ENCODE results near the gene TTC3. TPM values are rescaled to one million over a fixed set of nuclear protein-coding genes. Genes with fewer than 3 reads are reported as not detected.

TTC3 gene
- total and polyA plus RNA-seq, 2 donors (not counting 1 experiment from before 2014, with no cell fraction given) = 42.0 to 163 TPM

DNA sequence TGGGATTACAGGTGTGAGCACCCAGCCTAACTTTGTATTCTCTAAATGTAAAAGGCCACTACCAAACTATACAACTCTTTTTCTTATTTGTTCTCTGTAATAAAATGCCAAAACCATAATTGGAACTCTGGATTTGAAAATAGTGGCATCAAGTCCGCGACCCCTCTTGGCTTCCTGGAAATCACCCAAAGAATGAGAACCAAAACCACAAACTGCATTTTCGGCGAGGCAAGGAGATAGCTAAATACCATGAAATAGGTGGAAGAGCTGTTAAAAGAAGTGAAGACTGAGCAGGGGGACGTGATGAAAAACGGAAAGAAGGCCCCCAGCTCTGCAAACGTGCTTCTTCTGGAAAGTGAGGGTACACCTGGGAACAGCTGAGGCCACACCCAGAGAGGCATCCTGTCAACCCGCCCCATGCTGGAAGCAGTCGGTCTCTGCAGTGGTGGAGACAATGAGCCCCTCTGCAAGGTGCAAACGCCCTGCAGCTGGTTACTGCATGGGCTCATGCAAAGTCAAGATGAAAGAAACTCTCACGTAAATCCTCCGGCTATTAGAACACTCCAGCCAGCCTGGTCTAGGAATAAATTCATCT, 171.5 kb downstream of the TTC3 start:
- no peak for TF ChIP-seq EZH2 (IDR thresholded peaks at IDR 0.05; ENCODE audit: borderline replicate concordance, insufficient read depth, low read depth, low read length, poor library complexity, severe bottlenecking)
- TF ChIP-seq, protein P1, sequence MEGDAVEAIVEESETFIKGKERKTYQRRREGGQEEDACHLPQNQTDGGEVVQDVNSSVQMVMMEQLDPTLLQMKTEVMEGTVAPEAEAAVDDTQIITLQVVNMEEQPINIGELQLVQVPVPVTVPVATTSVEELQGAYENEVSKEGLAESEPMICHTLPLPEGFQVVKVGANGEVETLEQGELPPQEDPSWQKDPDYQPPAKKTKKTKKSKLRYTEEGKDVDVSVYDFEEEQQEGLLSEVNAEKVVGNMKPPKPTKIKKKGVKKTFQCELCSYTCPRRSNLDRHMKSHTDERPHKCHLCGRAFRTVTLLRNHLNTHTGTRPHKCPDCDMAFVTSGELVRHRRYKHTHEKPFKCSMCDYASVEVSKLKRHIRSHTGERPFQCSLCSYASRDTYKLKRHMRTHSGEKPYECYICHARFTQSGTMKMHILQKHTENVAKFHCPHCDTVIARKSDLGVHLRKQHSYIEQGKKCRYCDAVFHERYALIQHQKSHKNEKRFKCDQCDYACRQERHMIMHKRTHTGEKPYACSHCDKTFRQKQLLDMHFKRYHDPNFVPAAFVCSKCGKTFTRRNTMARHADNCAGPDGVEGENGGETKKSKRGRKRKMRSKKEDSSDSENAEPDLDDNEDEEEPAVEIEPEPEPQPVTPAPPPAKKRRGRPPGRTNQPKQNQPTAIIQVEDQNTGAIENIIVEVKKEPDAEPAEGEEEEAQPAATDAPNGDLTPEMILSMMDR (IDR thresholded peaks at IDR 0.05) = no peak
- H3K4me3 Mint-ChIP-seq = no peak overlapping the region
- WGBS (ENCODE audit: insufficient coverage) = 51% methylated on average over 10 of the region's 12 CpGs
- Histone ChIP-seq H3K4me3 (ENCODE audit: control extremely low read depth in 1 of 5, extremely low read depth in 1 of 5, insufficient read depth in 1 of 5, low read depth in 2 of 5, low read length in 4 of 5) (no peak overlapping the region), H3K9ac (ENCODE audit: low read length) (no peak overlapping the region), H3K4me2 (replicated peaks; ENCODE audit: low read depth, low read length, poor library complexity, severe bottlenecking) (no peak overlapping the region), H3K36me3 (replicated peaks in 1 of 2; ENCODE audit: control extremely low read depth in 1 of 2, control insufficient read depth in 1 of 2, extremely low read depth in 1 of 2, insufficient read depth in 2 of 2, low read length in 1 of 2) (peaks cover 0 to 6% of the 10 kb centered on the region in 2 experiments), H3K27me3 (replicated peaks in 1 of 4; ENCODE audit: control extremely low read depth in 1 of 4, control insufficient read depth in 3 of 4, insufficient read depth in 4 of 4, low read length in 3 of 4) (no peaks in the 10 kb centered on the region), H3K27ac (ENCODE audit: low read length in 2 of 2) (no peak overlapping the region), H4K20me1 (ENCODE audit: control insufficient read depth, insufficient read depth, low read length, poor library complexity, severe bottlenecking) (peaks cover 84% of the 10 kb centered on the region), H3K9me3 (ENCODE audit: control extremely low read depth in 1 of 3, control insufficient read depth in 2 of 3, insufficient read depth in 1 of 3, low read length in 2 of 3) (no peaks in the 10 kb centered on the region), H2AFZ (ENCODE audit: insufficient read depth, low read depth, low read length, poor library complexity, severe bottlenecking) (no peak overlapping the region), H3K79me2 (ENCODE audit: control insufficient read depth, insufficient read depth, low read length) (peaks cover 85% of the 10 kb centered on the region), H3K4me1 (ENCODE audit: control insufficient read depth in 2 of 2, insufficient read depth in 2 of 2, low read length in 2 of 2) (peaks cover 0 to 9% of the 10 kb centered on the region in 2 donors)
- intact Hi-C loops (cut with micrococcal nuclease) = no loop called here
- CTCF ChIA-PET = no interaction called here
- H3K9me3 Mint-ChIP-seq (ENCODE audit: insufficient read depth) = no peaks in the 10 kb centered on the region
- no peak for DNase-seq
- peaks cover 39% of the 10 kb centered on the region for H3K4me1 Mint-ChIP-seq
- no peak overlapping the region for H3K27ac Mint-ChIP-seq
- no peak for ATAC-seq (ENCODE audit: low read depth)
- H3K27me3 Mint-ChIP-seq = no peaks in the 10 kb centered on the region
- POLR2A ChIA-PET = no interaction called here

GRCh38 chr21:37245151-37245550, 172.1 kb downstream of the TTC3 start:
- TF ChIP-seq, protein P1 (IDR thresholded peaks at IDR 0.05) = no peak
- no peak for TF ChIP-seq EZH2 (IDR thresholded peaks at IDR 0.05; ENCODE audit: borderline replicate concordance, insufficient read depth, low read depth, low read length, poor library complexity, severe bottlenecking)
- H3K27me3 Mint-ChIP-seq = no peaks in the 10 kb centered on the region
- Histone ChIP-seq H3K4me2 (replicated peaks; ENCODE audit: low read depth, low read length, poor library complexity, severe bottlenecking) (no peak overlapping the region), H3K4me1 (ENCODE audit: control insufficient read depth in 2 of 2, insufficient read depth in 2 of 2, low read length in 2 of 2) (peaks cover 0 to 9% of the 10 kb centered on the region in 2 donors), H3K79me2 (ENCODE audit: control insufficient read depth, insufficient read depth, low read length) (peaks cover 91% of the 10 kb centered on the region), H3K9me3 (ENCODE audit: control extremely low read depth in 1 of 3, control insufficient read depth in 2 of 3, insufficient read depth in 1 of 3, low read length in 2 of 3) (no peaks in the 10 kb centered on the region), H3K27me3 (replicated peaks in 1 of 4; ENCODE audit: control extremely low read depth in 1 of 4, control insufficient read depth in 3 of 4, insufficient read depth in 4 of 4, low read length in 3 of 4) (no peaks in the 10 kb centered on the region), H4K20me1 (ENCODE audit: control insufficient read depth, insufficient read depth, low read length, poor library complexity, severe bottlenecking) (peaks cover 85% of the 10 kb centered on the region), H3K36me3 (replicated peaks in 1 of 2; ENCODE audit: control extremely low read depth in 1 of 2, control insufficient read depth in 1 of 2, extremely low read depth in 1 of 2, insufficient read depth in 2 of 2, low read length in 1 of 2) (peaks cover 0 to 6% of the 10 kb centered on the region in 2 experiments), H3K4me3 (ENCODE audit: control extremely low read depth in 1 of 5, extremely low read depth in 1 of 5, insufficient read depth in 1 of 5, low read depth in 2 of 5, low read length in 4 of 5) (no peak overlapping the region), H2AFZ (ENCODE audit: insufficient read depth, low read depth, low read length, poor library complexity, severe bottlenecking) (no peak overlapping the region), H3K27ac (ENCODE audit: low read length in 2 of 2) (no peak overlapping the region), H3K9ac (ENCODE audit: low read length) (no peak overlapping the region)
- DNase-seq (no peak), ATAC-seq (ENCODE audit: low read depth) (no peak)
- H3K9me3 Mint-ChIP-seq (ENCODE audit: insufficient read depth) = no peaks in the 10 kb centered on the region
- ChIA-PET CTCF (no interaction called here), POLR2A (no interaction called here)
- 95% methylated on average over 6 of the region's 8 CpGs for WGBS (ENCODE audit: insufficient coverage)
- no peak overlapping the region for H3K4me3 Mint-ChIP-seq
- peaks cover 39% of the 10 kb centered on the region for H3K4me1 Mint-ChIP-seq
- intact Hi-C loops (cut with micrococcal nuclease) = no loop called here
- no peak overlapping the region for H3K27ac Mint-ChIP-seq

All from B cell (primary cell).